Measurements from ENCODE around the gene PLEKHG3.

Gene PLEKHG3

GRCh38 chr14:64729386-64730060 lies 25.3 kb downstream of the PLEKHG3 start:
- TF ChIP-seq, protein P1, sequence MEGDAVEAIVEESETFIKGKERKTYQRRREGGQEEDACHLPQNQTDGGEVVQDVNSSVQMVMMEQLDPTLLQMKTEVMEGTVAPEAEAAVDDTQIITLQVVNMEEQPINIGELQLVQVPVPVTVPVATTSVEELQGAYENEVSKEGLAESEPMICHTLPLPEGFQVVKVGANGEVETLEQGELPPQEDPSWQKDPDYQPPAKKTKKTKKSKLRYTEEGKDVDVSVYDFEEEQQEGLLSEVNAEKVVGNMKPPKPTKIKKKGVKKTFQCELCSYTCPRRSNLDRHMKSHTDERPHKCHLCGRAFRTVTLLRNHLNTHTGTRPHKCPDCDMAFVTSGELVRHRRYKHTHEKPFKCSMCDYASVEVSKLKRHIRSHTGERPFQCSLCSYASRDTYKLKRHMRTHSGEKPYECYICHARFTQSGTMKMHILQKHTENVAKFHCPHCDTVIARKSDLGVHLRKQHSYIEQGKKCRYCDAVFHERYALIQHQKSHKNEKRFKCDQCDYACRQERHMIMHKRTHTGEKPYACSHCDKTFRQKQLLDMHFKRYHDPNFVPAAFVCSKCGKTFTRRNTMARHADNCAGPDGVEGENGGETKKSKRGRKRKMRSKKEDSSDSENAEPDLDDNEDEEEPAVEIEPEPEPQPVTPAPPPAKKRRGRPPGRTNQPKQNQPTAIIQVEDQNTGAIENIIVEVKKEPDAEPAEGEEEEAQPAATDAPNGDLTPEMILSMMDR (IDR thresholded peaks at IDR 0.05; ENCODE audit: borderline replicate concordance, insufficient read depth, low read depth, low read length), result no peak
- no peak overlapping the region for H3K4me3 ChIP-seq (ENCODE audit: low read depth, low read length)

- no peak overlapping the region for H3K4me3 ChIP-seq (ENCODE audit: low read depth, low read length)
- TF ChIP-seq, protein P1 (IDR thresholded peaks at IDR 0.05; ENCODE audit: borderline replicate concordance, insufficient read depth, low read depth, low read length), result no peak
Observed at GRCh38 chr14:64730061-64730440, 25.8 kb downstream of the PLEKHG3 start.

- H3K4me3 ChIP-seq (ENCODE audit: low read depth, low read length), result no peak overlapping the region
- TF ChIP-seq, protein P1 (IDR thresholded peaks at IDR 0.05; ENCODE audit: borderline replicate concordance, insufficient read depth, low read depth, low read length), result no peak
Observed at GRCh38 chr14:64730681-64731080, 26.5 kb downstream of the PLEKHG3 start.

DNA sequence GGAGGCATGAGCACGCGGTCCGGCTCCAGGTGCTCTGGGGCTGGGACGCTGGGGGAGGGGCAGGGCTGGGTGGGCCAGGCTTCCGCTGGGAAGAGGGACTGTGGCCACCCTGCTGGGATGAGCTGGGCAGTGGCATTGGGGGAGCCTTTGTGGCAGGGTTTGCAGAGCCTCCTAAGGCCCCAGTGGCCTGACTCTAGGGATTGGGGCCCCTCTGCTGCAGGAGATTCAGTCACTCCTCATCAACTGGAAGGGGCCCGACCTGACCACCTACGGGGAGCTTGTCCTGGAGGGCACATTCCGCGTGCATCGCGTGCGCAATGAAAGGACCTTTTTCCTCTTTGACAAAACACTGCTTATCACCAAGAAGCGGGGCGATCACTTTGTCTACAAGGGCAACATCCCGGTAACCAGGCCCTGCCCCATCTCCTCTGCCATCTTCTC lies 26.9 kb downstream of the PLEKHG3 start:
- no peak overlapping the region for H3K4me3 ChIP-seq (ENCODE audit: low read depth, low read length)
- TF ChIP-seq, protein P1 (IDR thresholded peaks at IDR 0.05; ENCODE audit: borderline replicate concordance, insufficient read depth, low read depth, low read length), result no peak

GRCh38 chr14:64732066-64732465 lies 27.8 kb downstream of the PLEKHG3 start:
- TF ChIP-seq, protein P1 (IDR thresholded peaks at IDR 0.05; ENCODE audit: borderline replicate concordance, insufficient read depth, low read depth, low read length), result no peak
- H3K4me3 ChIP-seq (ENCODE audit: low read depth, low read length), result no peak overlapping the region

DNA sequence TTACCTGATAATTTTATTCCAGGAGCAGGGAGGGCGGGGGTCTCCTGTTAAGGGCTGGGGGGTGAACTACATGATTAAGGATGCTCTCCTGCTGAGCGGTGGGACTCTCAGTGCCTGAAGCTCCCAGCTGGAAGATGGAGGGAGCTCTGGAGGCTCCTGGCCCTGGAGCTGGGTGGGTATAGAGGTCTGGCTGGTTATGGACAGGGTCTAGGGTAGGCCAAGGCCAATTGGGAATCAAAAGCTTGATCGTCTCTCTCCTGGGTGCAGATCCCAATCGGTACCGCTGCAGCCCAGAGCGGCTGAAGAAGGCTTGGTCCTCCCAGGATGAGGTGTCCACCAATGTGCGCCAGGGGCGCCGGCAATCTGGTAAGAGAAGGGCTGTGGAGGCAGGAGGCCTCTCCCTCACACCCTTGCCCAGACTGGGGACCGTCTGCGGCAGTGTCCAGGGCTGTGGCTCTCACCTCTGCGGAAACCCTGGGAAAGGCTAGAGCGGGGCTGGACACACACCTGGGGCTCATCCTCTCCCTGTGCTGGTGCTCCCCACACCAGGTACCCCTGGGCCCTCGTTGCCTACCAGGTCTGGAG lies 28.4 kb downstream of the PLEKHG3 start:
- TF ChIP-seq, protein P1 (IDR thresholded peaks at IDR 0.05; ENCODE audit: borderline replicate concordance, insufficient read depth, low read depth, low read length), result no peak
- no peak overlapping the region for H3K4me3 ChIP-seq (ENCODE audit: low read depth, low read length)

GRCh38 chr14:64733321-64733720 lies 29.1 kb downstream of the PLEKHG3 start:
- no peak overlapping the region for H3K4me3 ChIP-seq (ENCODE audit: low read depth, low read length)
- TF ChIP-seq, protein P1 (IDR thresholded peaks at IDR 0.05; ENCODE audit: borderline replicate concordance, insufficient read depth, low read depth, low read length), result no peak

Data from GM12875 (cell line).